Body of pancreas (tissue), 4 donors: ENCODE measurements around the gene ZNF320.

Experiments
- POLR2A ChIP-seq, 3 donors: fragments of 450-650 bp; IDR thresholded peaks; one replicate each; pipeline ENCODE4 v1.6.1; 2016; ENCODE audit warnings: antibody characterized with exemption in 3 of 3, mild to moderate bottlenecking in 2 of 3
- TF ChIP-seq, protein P1 (sequence below), 7 experiments: fragments of 450-650 bp in 4 of 7; fragments of 200-600 bp in 3 of 7; sonication (generic) in 3 of 7; IDR thresholded peaks; one replicate each; pipeline ENCODE4 v1.5.1; 2016 to 2019; ENCODE audit warnings: antibody characterized with exemption in 7 of 7

GRCh38 chr19:52943884-52944643 lies 46.6 kb upstream of the ZNF320 start:
- TF ChIP-seq, protein P1, sequence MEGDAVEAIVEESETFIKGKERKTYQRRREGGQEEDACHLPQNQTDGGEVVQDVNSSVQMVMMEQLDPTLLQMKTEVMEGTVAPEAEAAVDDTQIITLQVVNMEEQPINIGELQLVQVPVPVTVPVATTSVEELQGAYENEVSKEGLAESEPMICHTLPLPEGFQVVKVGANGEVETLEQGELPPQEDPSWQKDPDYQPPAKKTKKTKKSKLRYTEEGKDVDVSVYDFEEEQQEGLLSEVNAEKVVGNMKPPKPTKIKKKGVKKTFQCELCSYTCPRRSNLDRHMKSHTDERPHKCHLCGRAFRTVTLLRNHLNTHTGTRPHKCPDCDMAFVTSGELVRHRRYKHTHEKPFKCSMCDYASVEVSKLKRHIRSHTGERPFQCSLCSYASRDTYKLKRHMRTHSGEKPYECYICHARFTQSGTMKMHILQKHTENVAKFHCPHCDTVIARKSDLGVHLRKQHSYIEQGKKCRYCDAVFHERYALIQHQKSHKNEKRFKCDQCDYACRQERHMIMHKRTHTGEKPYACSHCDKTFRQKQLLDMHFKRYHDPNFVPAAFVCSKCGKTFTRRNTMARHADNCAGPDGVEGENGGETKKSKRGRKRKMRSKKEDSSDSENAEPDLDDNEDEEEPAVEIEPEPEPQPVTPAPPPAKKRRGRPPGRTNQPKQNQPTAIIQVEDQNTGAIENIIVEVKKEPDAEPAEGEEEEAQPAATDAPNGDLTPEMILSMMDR (IDR thresholded peaks at IDR 0.05), result no peak
- TF ChIP-seq POLR2A (IDR thresholded peaks at IDR 0.05), result no peak
